HepG2 (cell line): ENCODE measurements around the gene LMAN2L. TPM values are rescaled to one million over a fixed set of nuclear protein-coding genes. Genes with fewer than 3 reads are reported as not detected.

ENCODE experiments used
- ATAC-seq: fragments of 200-7000 bp; cut with Tn5 transposase; 3 replicates; pipeline ENCODE4 v1.9.1; 2020; ENCODE audit warnings: mild to moderate bottlenecking, moderate library complexity
- BruUV-seq: library from RNA; stranded (reverse); fragments of 400-500 nt; replicated peaks from 2 replicates; lab custom pipeline; 2021; lab: Mats Ljungman, UMichigan
- CTCF ChIA-PET: fragments of 300-600 bp; formaldehyde crosslinking; extraction: SDS; loops from one replicate; lab custom pipeline; 2021; ENCODE audit warnings: low total read pairs, inconsistent platforms, low intra/inter-chr PET ratio; lab: Yijun Ruan, JAX
- POLR2A ChIA-PET: fragments of 350-600 bp; sonication (Branson Sonifier 250); formaldehyde crosslinking; loops from one replicate; lab custom pipeline; 2020; ENCODE audit warnings: antibody characterized with exemption, inconsistent platforms; lab: Yijun Ruan, JAX
- DNase-seq: peaks from one replicate; pipeline ENCODE4 v3.0.0-alpha.2; 2015; ENCODE audit warnings: low spot score
- FAIRE-seq: peaks from 3 replicates; lab custom pipeline; 2011; peaks lifted over from hg19 to GRCh38; lab: Jason Lieb, UNC
- H2AFZ ChIP-seq: one replicate; pipeline ENCODE4 v1.6.1; 2011; ENCODE audit warnings: low read length, inconsistent platforms
- H3K27ac ChIP-seq: fragments of 300-600 bp; 3 replicates; pipeline ENCODE4 v1.8.0; 2011; ENCODE audit warnings: mixed run types, mild to moderate bottlenecking, mixed read lengths, low read length, inconsistent platforms; ENCODE audit not compliant: insufficient read depth; ENCODE audit errors: extremely low read length
- H3K27me3 ChIP-seq, 2 experiments: fragments of 200-600 bp in 1 of 2; 2 replicates in 1 of 2; 3 replicates in 1 of 2; pipeline versions ENCODE4 v1.6.0 to v1.8.0; 2011; ENCODE audit warnings: low read length in 2 of 2, mild to moderate bottlenecking in 2 of 2, moderate library complexity in 2 of 2, inconsistent platforms in 1 of 2; ENCODE audit not compliant: insufficient read depth in 2 of 2, control insufficient read depth in 1 of 2
- H3K36me3 ChIP-seq, 2 experiments: fragments of 200-600 bp in 1 of 2; replicated peaks in 1 of 2; 2 replicates in 1 of 2; 3 replicates in 1 of 2; pipeline versions ENCODE4 v1.5.1 to v1.8.0; 2011; ENCODE audit warnings: low read length in 2 of 2, inconsistent platforms in 1 of 2; ENCODE audit not compliant: insufficient read depth in 2 of 2, control insufficient read depth in 1 of 2
- H3K4me1 ChIP-seq: 2 replicates; pipeline ENCODE4 v1.5.1; 2012; ENCODE audit warnings: low read length, inconsistent platforms; ENCODE audit not compliant: insufficient read depth
- H3K4me2 ChIP-seq: 2 replicates; pipeline ENCODE4 v1.6.0; 2011; ENCODE audit warnings: low read depth, low read length, inconsistent platforms
- H3K4me3 ChIP-seq, 3 experiments: fragments of 200-600 bp in 1 of 3; sonication (generic), shearing (Covaris generic) in 1 of 3; replicated peaks in 1 of 3; 2 replicates each; pipeline ENCODE4 v1.5.1; 2011 to 2016; ENCODE audit warnings: low read length in 3 of 3, inconsistent platforms in 2 of 3, low read depth in 2 of 3, mild to moderate bottlenecking in 2 of 3, control low read depth in 1 of 3, mixed read lengths in 1 of 3; ENCODE audit not compliant: insufficient read depth in 1 of 3
- H3K79me2 ChIP-seq: one replicate; pipeline ENCODE4 v1.6.1; 2011; ENCODE audit warnings: low read length, inconsistent platforms; ENCODE audit not compliant: insufficient read depth
- H3K9ac ChIP-seq: 2 replicates; pipeline ENCODE4 v1.6.0; 2011; ENCODE audit warnings: mild to moderate bottlenecking, low read depth, low read length, inconsistent platforms; ENCODE audit not compliant: insufficient read depth
- H3K9me3 ChIP-seq: 2 replicates; pipeline ENCODE4 v1.5.1; 2012; ENCODE audit warnings: mild to moderate bottlenecking, low read length
- H4K20me1 ChIP-seq: 2 replicates; pipeline ENCODE4 v1.6.0; 2011; ENCODE audit warnings: inconsistent platforms, mild to moderate bottlenecking, low read length, moderate library complexity; ENCODE audit not compliant: insufficient read depth
- CEBPG ChIP-seq: IDR thresholded peaks from 2 replicates; pipeline ENCODE4 v1.6.1; 2016
- EZH2 ChIP-seq: conservative IDR thresholded peaks from 2 replicates; pipeline ENCODE4 v1.6.1; 2012; ENCODE audit warnings: mild to moderate bottlenecking, low read depth, low read length, moderate library complexity
- HES4 ChIP-seq: sonication (generic); formaldehyde crosslinking; IDR thresholded peaks from 2 replicates; pipeline ENCODE4 v1.9.0; 2021; ENCODE audit warnings: mild to moderate bottlenecking, missing genetic modification reagents, borderline replicate concordance
- NKX3-1 ChIP-seq: sonication (generic); formaldehyde crosslinking; IDR thresholded peaks from 2 replicates; pipeline ENCODE4 v1.5.0; 2020; ENCODE audit warnings: missing genetic modification reagents
- SCMH1 ChIP-seq: sonication (generic); formaldehyde crosslinking; IDR thresholded peaks from 2 replicates; pipeline ENCODE4 v1.9.0; 2021; ENCODE audit warnings: missing genetic modification reagents, mild to moderate bottlenecking, borderline replicate concordance
- SYNCRIP ChIP-seq: fragments of 200-400 bp; formaldehyde crosslinking; IDR thresholded peaks from 2 replicates; pipeline ENCODE4 v1.6.1; 2018; ENCODE audit warnings: mild to moderate bottlenecking, low read depth, low read length; ENCODE audit not compliant: insufficient read depth
- TBP ChIP-seq: sonication (generic); formaldehyde crosslinking; IDR thresholded peaks from 2 replicates; pipeline ENCODE4 v1.5.0; 2020; ENCODE audit warnings: missing genetic modification reagents
- YEATS4 ChIP-seq: sonication (generic); formaldehyde crosslinking; IDR thresholded peaks from 2 replicates; pipeline ENCODE4 v1.4.0; 2020; ENCODE audit warnings: missing genetic modification reagents, borderline replicate concordance
- ZNF251 ChIP-seq: sonication (generic); formaldehyde crosslinking; IDR thresholded peaks from 2 replicates; pipeline ENCODE4 v1.9.0; 2021; ENCODE audit warnings: mild to moderate bottlenecking, missing genetic modification reagents
- ZNF567 ChIP-seq: sonication (generic); formaldehyde crosslinking; IDR thresholded peaks from 2 replicates; pipeline ENCODE4 v1.8.1; 2023; ENCODE audit warnings: mild to moderate bottlenecking, missing genetic modification reagents, borderline replicate concordance
- ZNF569 ChIP-seq: sonication (generic); formaldehyde crosslinking; IDR thresholded peaks from 2 replicates; pipeline ENCODE4 v1.5.0; 2020; ENCODE audit warnings: mild to moderate bottlenecking, missing genetic modification reagents, moderate library complexity, borderline replicate concordance
- ZNF615 ChIP-seq: sonication (generic); formaldehyde crosslinking; IDR thresholded peaks from 2 replicates; pipeline ENCODE4 v1.5.0; 2020; ENCODE audit warnings: mild to moderate bottlenecking, missing genetic modification reagents, borderline replicate concordance
- ZNF746 ChIP-seq: sonication (generic); formaldehyde crosslinking; IDR thresholded peaks from 2 replicates; pipeline ENCODE4 v1.8.0; 2022; ENCODE audit warnings: mild to moderate bottlenecking, missing genetic modification reagents
- WGBS: methylation state at CpG from one replicate; pipeline ENCODE4 v1.1.6; 2017; ENCODE audit warnings: low lambda C conversion rate; 5-methylcytosine and 5-hydroxymethylcytosine counted together
- in situ Hi-C: cut with HindIII; loops from 2 replicates; pipeline ENCODE4 v1.10.0; 2017; ENCODE audit warnings: low pct_unique_long_range_greater_than_20kb; ENCODE audit not compliant: extremely low pct_ligation_motif_present
- intact Hi-C: fragments of 100-400 bp; cut with micrococcal nuclease; formaldehyde crosslinking; loops from one replicate; pipeline ENCODE4 v1.10.0; 2022; ENCODE audit not compliant: unreplicated experiment
- polyA plus RNA-seq, 8 experiments: library from polyadenylated mRNA; depleted of rRNA in 3 of 8; stranded (reverse) in 7 of 8; unstranded in 1 of 8; fragments of >200 nt; fragmentation: Illumina TruSeq in 4 of 8; extraction: Trizol in 4 of 8; gene quantifications; 2 replicates each; pipeline versions ENCODE4 v1.2.1 to v1.2.3, GENCODE V29; 2011 to 2016; ENCODE audit warnings: low read depth in 4 of 8, missing spikeins in 1 of 8, mixed read lengths in 1 of 8; ENCODE audit not compliant: insufficient read depth in 1 of 8
- total RNA-seq, 5 experiments: library from RNA; depleted of rRNA; stranded (reverse); fragments of >200 nt; fragmentation: Illumina TruSeq; extraction: Trizol; gene quantifications; 2 replicates each; pipeline ENCODE4 v1.2.3, GENCODE V29; 2016; ENCODE audit warnings: low read depth in 1 of 5
- TF ChIP-seq, protein P1 (sequence below): sonication (generic); formaldehyde crosslinking; IDR thresholded peaks from 2 replicates; pipeline ENCODE4 v1.4.0; 2020; ENCODE audit warnings: missing genetic modification reagents, borderline replicate concordance

Gene LMAN2L
- total and polyA plus RNA-seq, 2 of the 13 experiments (the other 11 are each of a cell fraction or from before 2014, with no cell fraction given): 39.1 to 57.9 TPM

GRCh38 chr2:96697476-96697875 lies 42.4 kb downstream of the LMAN2L start:
- Histone ChIP-seq H3K27ac (no peak overlapping the region), H3K79me2 (no peaks in the 10 kb centered on the region), H2AFZ (no peak overlapping the region), H3K27me3 (no peaks in the 10 kb centered on the region), H4K20me1 (no peaks in the 10 kb centered on the region), H3K36me3 (no peaks in the 10 kb centered on the region; a peak in 1 of 5 replicates), H3K9ac (no peak overlapping the region), H3K9me3 (no peaks in the 10 kb centered on the region), H3K4me3 (no peak overlapping the region), H3K4me1 (no peaks in the 10 kb centered on the region), H3K4me2 (no peak overlapping the region)
- no TSS peak for BruUV-seq
- FAIRE-seq: no peak
- CTCF ChIA-PET: no interaction called here
- DNase-seq: no peak
- POLR2A ChIA-PET: no interaction called here
- TF ChIP-seq CEBPG (CRISPR knock-in tag): no peak
- no peak for TF ChIP-seq YEATS4 (CRISPR knock-in tag)
- TF ChIP-seq TBP (CRISPR knock-in tag): no peak
- TF ChIP-seq ZNF615 (CRISPR knock-in tag): no peak
- no peak for TF ChIP-seq NKX3-1 (CRISPR knock-in tag)
- no peak for TF ChIP-seq ZNF251 (CRISPR knock-in tag)
- TF ChIP-seq SCMH1 (CRISPR knock-in tag): no peak
- TF ChIP-seq, protein P1, sequence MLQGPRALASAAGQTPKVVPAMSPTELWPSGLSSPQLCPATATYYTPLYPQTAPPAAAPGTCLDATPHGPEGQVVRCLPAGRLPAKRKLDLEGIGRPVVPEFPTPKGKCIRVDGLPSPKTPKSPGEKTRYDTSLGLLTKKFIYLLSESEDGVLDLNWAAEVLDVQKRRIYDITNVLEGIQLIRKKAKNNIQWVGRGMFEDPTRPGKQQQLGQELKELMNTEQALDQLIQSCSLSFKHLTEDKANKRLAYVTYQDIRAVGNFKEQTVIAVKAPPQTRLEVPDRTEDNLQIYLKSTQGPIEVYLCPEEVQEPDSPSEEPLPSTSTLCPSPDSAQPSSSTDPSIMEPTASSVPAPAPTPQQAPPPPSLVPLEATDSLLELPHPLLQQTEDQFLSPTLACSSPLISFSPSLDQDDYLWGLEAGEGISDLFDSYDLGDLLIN (CRISPR knock-in tag): no peak
- no peak for TF ChIP-seq SYNCRIP
- TF ChIP-seq ZNF567 (CRISPR knock-in tag): no peak
- no peak for TF ChIP-seq EZH2
- no peak for TF ChIP-seq ZNF569 (CRISPR knock-in tag)
- no peak for TF ChIP-seq ZNF746
- no peak for TF ChIP-seq HES4
- no peak for ATAC-seq
- WGBS: 48% methylated on average over 2 of the region's 2 CpGs
- in situ Hi-C loops: no loop called here
- intact Hi-C loops: no loop called here
